GM23338 (cell line): Measurements from ENCODE around the gene KCNK5. TPM values are rescaled to one million over a fixed set of nuclear protein-coding genes. Genes with fewer than 3 reads are reported as not detected.

ENCODE experiments used
- ATAC-seq: fragments of 200-7000 bp; cut with Tn5 transposase; 3 replicates; pipeline ENCODE4 v1.9.1; 2020
- DNase-seq: peaks from one replicate; pipeline ENCODE4 v3.0.0-alpha.2; 2015; ENCODE audit warnings: low spot score
- H2AFZ ChIP-seq: fragments of 200-600 bp; sonication (generic); 2 replicates; pipeline ENCODE4 v1.8.0; 2016; ENCODE audit warnings: antibody characterized with exemption, mild to moderate bottlenecking, moderate library complexity
- H3F3A ChIP-seq: fragments of 200-600 bp; sonication (generic); replicated peaks from 2 replicates; pipeline ENCODE4 v1.8.0; 2017; ENCODE audit warnings: antibody characterized with exemption, mixed run types, low read depth
- H3K27ac ChIP-seq: fragments of 200-600 bp; sonication (generic); 2 replicates; pipeline ENCODE4 v1.6.1; 2016; ENCODE audit warnings: low read depth
- H3K27me3 ChIP-seq: fragments of 200-600 bp; sonication (generic); 2 replicates; pipeline ENCODE4 v1.8.0; 2016; ENCODE audit warnings: mild to moderate bottlenecking, mixed run types, moderate library complexity; ENCODE audit not compliant: insufficient read depth
- H3K36me3 ChIP-seq: fragments of 200-600 bp; sonication (generic); 2 replicates; pipeline ENCODE4 v1.8.0; 2016; ENCODE audit warnings: mild to moderate bottlenecking; ENCODE audit not compliant: insufficient read depth
- H3K4me1 ChIP-seq: fragments of 200-600 bp; sonication (generic); 2 replicates; pipeline ENCODE4 v1.8.0; 2016; ENCODE audit warnings: mild to moderate bottlenecking, moderate library complexity; ENCODE audit not compliant: insufficient read depth
- H3K4me2 ChIP-seq: fragments of 200-600 bp; sonication (generic); 2 replicates; pipeline ENCODE4 v1.7.1; 2017; ENCODE audit warnings: mixed run types
- H3K4me3 ChIP-seq: fragments of 200-600 bp; sonication (generic); 2 replicates; pipeline ENCODE4 v1.6.1; 2016; ENCODE audit warnings: mixed run types
- H3K79me2 ChIP-seq: fragments of 200-600 bp; sonication (generic); replicated peaks from 2 replicates; pipeline ENCODE4 v1.8.0; 2017; ENCODE audit warnings: mild to moderate bottlenecking; ENCODE audit not compliant: insufficient read depth
- H3K9me2 ChIP-seq: fragments of 200-600 bp; sonication (generic); 2 replicates; pipeline ENCODE4 v1.8.0; 2017; ENCODE audit not compliant: insufficient read depth
- H4K20me1 ChIP-seq: fragments of 200-600 bp; sonication (generic); replicated peaks from 2 replicates; pipeline ENCODE4 v1.8.0; 2017; ENCODE audit warnings: mild to moderate bottlenecking; ENCODE audit not compliant: insufficient read depth
- H3K27ac Mint-ChIP-seq: 2 replicates; pipeline ENCODE4 v1.8.0; 2020; ENCODE audit warnings: inconsistent platforms, mild to moderate bottlenecking, moderate library complexity, mixed read lengths
- H3K27me3 Mint-ChIP-seq: 3 replicates; pipeline ENCODE4 v1.8.0; 2022; ENCODE audit warnings: low read depth, mild to moderate bottlenecking, moderate library complexity, mixed read lengths, inconsistent platforms; ENCODE audit not compliant: insufficient read depth, poor library complexity
- H3K36me3 Mint-ChIP-seq: 3 replicates; pipeline ENCODE4 v1.8.0; 2021; ENCODE audit warnings: low read depth, mild to moderate bottlenecking, inconsistent platforms, moderate library complexity, mixed read lengths
- H3K4me1 Mint-ChIP-seq: 3 replicates; pipeline ENCODE4 v1.8.0; 2020; ENCODE audit warnings: mild to moderate bottlenecking, inconsistent platforms, mixed read lengths
- H3K4me3 Mint-ChIP-seq: 3 replicates; pipeline ENCODE4 v1.8.0; 2021; ENCODE audit warnings: moderate library complexity, mild to moderate bottlenecking, inconsistent platforms, mixed read lengths
- H3K9me3 Mint-ChIP-seq: 3 replicates; pipeline ENCODE4 v1.8.0; 2020; ENCODE audit warnings: moderate library complexity, mild to moderate bottlenecking, inconsistent platforms, mixed read lengths
- CREB1 ChIP-seq: fragments of 250-450 bp; sonication (Bioruptor Pico); IDR thresholded peaks from 2 replicates; pipeline ENCODE4 v1.5.0; 2020; ENCODE audit warnings: low read depth, mild to moderate bottlenecking, moderate library complexity
- CTCF ChIP-seq, 2 experiments: fragments of 200-600 bp in 1 of 2; sonication (generic) in 1 of 2; conservative IDR thresholded peaks; 2 replicates each; pipeline versions ENCODE4 v1.5.1 to v1.6.1; 2016 to 2017; ENCODE audit warnings: antibody characterized with exemption in 2 of 2, low read depth in 2 of 2, mild to moderate bottlenecking in 2 of 2, moderate library complexity in 1 of 2
- ETS1 ChIP-seq: IDR thresholded peaks from 2 replicates; pipeline ENCODE4 v1.6.1; 2016; ENCODE audit warnings: antibody characterized with exemption
- EZH2 ChIP-seq: fragments of 200-600 bp; sonication (generic); IDR thresholded peaks from one replicate; pipeline ENCODE4 v1.8.0; 2017; ENCODE audit warnings: antibody characterized with exemption, mild to moderate bottlenecking, low read depth; ENCODE audit not compliant: unreplicated experiment
- JUNB ChIP-seq: IDR thresholded peaks from one replicate; pipeline ENCODE4 v1.6.1; 2016; ENCODE audit warnings: antibody characterized with exemption; ENCODE audit not compliant: unreplicated experiment
- NANOG ChIP-seq: IDR thresholded peaks from 2 replicates; pipeline ENCODE4 v1.6.1; 2016; ENCODE audit warnings: antibody characterized with exemption, borderline replicate concordance
- POLR2AphosphoS5 ChIP-seq: IDR thresholded peaks from 2 replicates; pipeline ENCODE4 v1.6.1; 2016; ENCODE audit warnings: antibody characterized with exemption, low read depth
- STAT1 ChIP-seq: IDR thresholded peaks from one replicate; pipeline ENCODE4 v1.6.1; 2016; ENCODE audit warnings: antibody characterized with exemption; ENCODE audit not compliant: unreplicated experiment
- ZNF114 ChIP-seq: fragments of 250-450 bp; sonication (Bioruptor Pico); IDR thresholded peaks from 2 replicates; pipeline ENCODE4 v1.5.0; 2020; ENCODE audit warnings: mild to moderate bottlenecking, moderate library complexity
- ZNF331 ChIP-seq: fragments of 250-450 bp; sonication (Bioruptor Pico); IDR thresholded peaks from 2 replicates; pipeline ENCODE4 v1.5.0; 2020; ENCODE audit warnings: low read depth, mild to moderate bottlenecking, moderate library complexity
- ZNF462 ChIP-seq: fragments of 250-450 bp; sonication (Bioruptor Pico); IDR thresholded peaks from 2 replicates; pipeline ENCODE4 v1.5.0; 2020; ENCODE audit warnings: mild to moderate bottlenecking, moderate library complexity
- polyA plus RNA-seq: library from polyadenylated mRNA; unstranded; fragments of >200 nt; fragmentation: Nextera tagmentation; extraction: Ambion mirVana; gene quantifications from 2 replicates; pipeline ENCODE4 v1.2.1, GENCODE V29; 2016
- total RNA-seq: library from RNA; depleted of rRNA; stranded (reverse); fragments of >200 nt; shearing (Covaris generic); gene quantifications from 2 replicates; pipeline ENCODE4 v1.2.3, GENCODE V29; 2014

Gene KCNK5
- total and polyA plus RNA-seq, 2 experiments from 2014 or later, result 9.5 to 57.4 TPM

GRCh38 chr6:39184906-39185580 lies 44.2 kb downstream of the KCNK5 start:
- no peak overlapping the region for H3K27ac ChIP-seq
- peaks cover 7% of the 10 kb centered on the region for H4K20me1 ChIP-seq
- H3K36me3 ChIP-seq, result peaks cover 5% of the 10 kb centered on the region
- H3K4me1 Mint-ChIP-seq, result peaks cover 7% of the 10 kb centered on the region; the same call in 2 of the 3 replicates
- no peaks in the 10 kb centered on the region for H3K9me2 ChIP-seq
- no peaks in the 10 kb centered on the region for H3K9me3 Mint-ChIP-seq
- H3F3A ChIP-seq, result 0 out of 2 replicates have a peak, but pooled peaks cover 3% of the 10 kb centered on the region
- H3K27me3 ChIP-seq, result no peaks in the 10 kb centered on the region
- no peak overlapping the region for H2AFZ ChIP-seq
- H3K4me1 ChIP-seq, result 0 out of 2 replicates have a peak, but pooled peaks cover 4% of the 10 kb centered on the region
- DNase-seq (no peak), ATAC-seq (no peak)
- TF ChIP-seq CTCF (conservative IDR thresholded peaks at IDR 0.05; ENCODE audit: low read depth in 2 of 2), result no peak
- TF ChIP-seq STAT1, result no peak
- no peak for TF ChIP-seq ETS1
- TF ChIP-seq POLR2AphosphoS5, result no peak
- TF ChIP-seq JUNB, result no peak
- no peak for TF ChIP-seq EZH2
- TF ChIP-seq NANOG, result no peak
- no peak for TF ChIP-seq CREB1 (CRISPR knock-in tag)
- TF ChIP-seq ZNF331 (CRISPR knock-in tag), result no peak
- peaks cover 21% of the 10 kb centered on the region for H3K27me3 Mint-ChIP-seq
- no peak overlapping the region for H3K4me2 ChIP-seq
- peaks cover 60% of the 10 kb centered on the region for H3K36me3 Mint-ChIP-seq
- peak overlapping the region; percentile 15; the same call in 1 of the 2 replicates for H3K27ac Mint-ChIP-seq
- H3K79me2 ChIP-seq, result peaks cover 4% of the 10 kb centered on the region; the same call in 1 of the 2 replicates
- H3K4me3 Mint-ChIP-seq, result no peak overlapping the region
- H3K4me3 ChIP-seq, result no peak overlapping the region

- peaks cover 3% of the 10 kb centered on the region; the same call in 2 of the 3 replicates for H3K9me3 Mint-ChIP-seq
- H4K20me1 ChIP-seq, result peaks cover 1% of the 10 kb centered on the region
- peaks cover 45% of the 10 kb centered on the region for H3K36me3 Mint-ChIP-seq
- H3F3A ChIP-seq, result no peaks in the 10 kb centered on the region
- ATAC-seq, result no peak
- H2AFZ ChIP-seq, result no peak overlapping the region
- H3K4me1 Mint-ChIP-seq, result no peaks in the 10 kb centered on the region; the same call in 2 of the 3 replicates
- H3K4me3 ChIP-seq, result no peak overlapping the region
- H3K9me2 ChIP-seq, result no peaks in the 10 kb centered on the region
- H3K36me3 ChIP-seq, result no peaks in the 10 kb centered on the region; the same call in 1 of the 2 replicates
- no peak overlapping the region; the same call in 1 of the 2 replicates for H3K27ac ChIP-seq
- H3K27me3 Mint-ChIP-seq, result peaks cover 12% of the 10 kb centered on the region
- H3K4me2 ChIP-seq, result no peak overlapping the region
- no peaks in the 10 kb centered on the region for H3K27me3 ChIP-seq
- H3K27ac Mint-ChIP-seq, result no peak overlapping the region
- no peak overlapping the region for H3K4me3 Mint-ChIP-seq
- no peaks in the 10 kb centered on the region for H3K4me1 ChIP-seq
- H3K79me2 ChIP-seq, result no peaks in the 10 kb centered on the region
- no peak for DNase-seq
- no peak for TF ChIP-seq CREB1 (CRISPR knock-in tag)
- no peak for TF ChIP-seq ZNF462 (CRISPR knock-in tag)
- TF ChIP-seq ZNF114 (CRISPR knock-in tag), result no peak
- no peak for TF ChIP-seq POLR2AphosphoS5
- TF ChIP-seq STAT1, result no peak
- no peak for TF ChIP-seq NANOG
Observed at GRCh38 chr6:39182604-39183003, 46.7 kb downstream of the KCNK5 start.
